ENCODE data around the gene PHKB. TPM values are rescaled to one million over a fixed set of nuclear protein-coding genes. Genes with fewer than 3 reads are reported as not detected.

The PHKB gene
- total RNA-seq, 1 donor from 2014 or later = 110 TPM

GRCh38 chr16:47721006-47721637 is 260.0 kb downstream of the PHKB start:
- H3K27ac Mint-ChIP-seq = no peak overlapping the region
- intact Hi-C loops (cut with micrococcal nuclease) = no loop called here
- ChIA-PET CTCF (no interaction called here), POLR2A (no interaction called here)
- DNase-seq (no peak), ATAC-seq (ENCODE audit: low read depth) (no peak)
- no peak for TF ChIP-seq CTCF (IDR thresholded peaks at IDR 0.05)
- peaks cover 1% of the 10 kb centered on the region for H3K27me3 Mint-ChIP-seq
- no peaks in the 10 kb centered on the region for H3K36me3 Mint-ChIP-seq (ENCODE audit: low read depth)
- no peaks in the 10 kb centered on the region for H3K9me3 Mint-ChIP-seq
- H3K4me1 Mint-ChIP-seq = no peaks in the 10 kb centered on the region
- no peak overlapping the region for H3K4me3 Mint-ChIP-seq

GRCh38 chr16:47722046-47722445 is 260.9 kb downstream of the PHKB start:
- ChIA-PET CTCF (no interaction called here), POLR2A (no interaction called here)
- no peaks in the 10 kb centered on the region for H3K9me3 Mint-ChIP-seq
- H3K4me3 Mint-ChIP-seq = no peak overlapping the region
- DNase-seq = no peak
- no peak for ATAC-seq (ENCODE audit: low read depth)
- H3K27ac Mint-ChIP-seq = no peak overlapping the region
- no peak for TF ChIP-seq CTCF (IDR thresholded peaks at IDR 0.05)
- intact Hi-C loops (cut with micrococcal nuclease) = no loop called here
- H3K4me1 Mint-ChIP-seq = no peaks in the 10 kb centered on the region
- no peaks in the 10 kb centered on the region for H3K27me3 Mint-ChIP-seq
- no peaks in the 10 kb centered on the region for H3K36me3 Mint-ChIP-seq (ENCODE audit: low read depth)

GRCh38 chr16:47724115-47724785 is 263.1 kb downstream of the PHKB start:
- peaks cover 15% of the 10 kb centered on the region for H3K4me1 Mint-ChIP-seq
- DNase-seq (no peak), ATAC-seq (ENCODE audit: low read depth) (no peak)
- H3K27ac Mint-ChIP-seq = no peak overlapping the region
- intact Hi-C loops (cut with micrococcal nuclease) = no loop called here
- H3K4me3 Mint-ChIP-seq = no peak overlapping the region
- no peak for TF ChIP-seq CTCF (IDR thresholded peaks at IDR 0.05)
- no peaks in the 10 kb centered on the region for H3K27me3 Mint-ChIP-seq
- CTCF ChIA-PET = interaction anchor here (0.9 kb wide), 1 partner anchor 465 kb away, joined by 3 read pairs; no protein-coding TSS in a partner anchor
- H3K9me3 Mint-ChIP-seq = no peaks in the 10 kb centered on the region
- no peaks in the 10 kb centered on the region for H3K36me3 Mint-ChIP-seq (ENCODE audit: low read depth)
- POLR2A ChIA-PET = no interaction called here

- ATAC-seq (ENCODE audit: low read depth) = no peak
- ChIA-PET CTCF (no interaction called here), POLR2A (no interaction called here)
- Mint-ChIP-seq H3K36me3 (ENCODE audit: low read depth) (no peaks in the 10 kb centered on the region), H3K9me3 (no peaks in the 10 kb centered on the region), H3K27me3 (no peaks in the 10 kb centered on the region), H3K27ac (no peak overlapping the region), H3K4me3 (no peak overlapping the region), H3K4me1 (peaks cover 15% of the 10 kb centered on the region)
- DNase-seq = no peak
- intact Hi-C loops (cut with micrococcal nuclease) = no loop called here
- no peak for TF ChIP-seq CTCF (IDR thresholded peaks at IDR 0.05)
Measured at GRCh38 chr16:47725188-47725695, 264.1 kb downstream of the PHKB start.

GRCh38 chr16:47726031-47726675 is 265.0 kb downstream of the PHKB start:
- ChIA-PET CTCF (no interaction called here), POLR2A (no interaction called here)
- no peak overlapping the region for H3K27ac Mint-ChIP-seq
- H3K4me1 Mint-ChIP-seq = peaks cover 15% of the 10 kb centered on the region
- H3K27me3 Mint-ChIP-seq = no peaks in the 10 kb centered on the region
- H3K36me3 Mint-ChIP-seq (ENCODE audit: low read depth) = no peaks in the 10 kb centered on the region
- DNase-seq (no peak), ATAC-seq (ENCODE audit: low read depth) (no peak)
- intact Hi-C loops (cut with micrococcal nuclease) = no loop called here
- H3K4me3 Mint-ChIP-seq = no peak overlapping the region
- no peak for TF ChIP-seq CTCF (IDR thresholded peaks at IDR 0.05)
- no peaks in the 10 kb centered on the region for H3K9me3 Mint-ChIP-seq
